ENCODE results near the gene TENM3. TPM values are rescaled to one million over a fixed set of nuclear protein-coding genes. Genes with fewer than 3 reads are reported as not detected.

The TENM3 gene
- total RNA-seq, 2 donors from 2014 or later, result 39.5 to 51.9 TPM

GRCh38 chr4:182227611-182228010, 15.6 kb upstream of the TENM3 start:
- H3K4me3 ChIP-seq (ENCODE audit: low read length), result no peak overlapping the region
- WGBS, 2 experiments (ENCODE audit: insufficient coverage in 1 of 2, insufficient read length in 1 of 2), result 96 to 100% methylated on average over 1 to 6 of the region's 6 CpGs
- H3K9me3 Mint-ChIP-seq, result no peaks in the 10 kb centered on the region
- no peak overlapping the region for H3K9ac ChIP-seq (ENCODE audit: extremely low read depth, low read length, poor library complexity, severe bottlenecking)
- H3K27me3 Mint-ChIP-seq (ENCODE audit: insufficient read depth), result no peaks in the 10 kb centered on the region
- no peak overlapping the region for H3K27ac ChIP-seq (ENCODE audit: low read depth, low read length)
- H3K4me3 Mint-ChIP-seq, result no peak overlapping the region
- H3K36me3 Mint-ChIP-seq (ENCODE audit: low read depth), result no peaks in the 10 kb centered on the region
- no peaks in the 10 kb centered on the region for H3K4me1 ChIP-seq (ENCODE audit: control insufficient read depth, insufficient read depth, low read length)
- no peak overlapping the region for H3K27ac Mint-ChIP-seq
- TF ChIP-seq CTCF (conservative IDR thresholded peaks at IDR 0.05), result no peak
- H3K27me3 ChIP-seq (ENCODE audit: control insufficient read depth, insufficient read depth, low read length, poor library complexity, severe bottlenecking), result no peaks in the 10 kb centered on the region
- peaks cover 4% of the 10 kb centered on the region for H3K4me1 Mint-ChIP-seq
- no peaks in the 10 kb centered on the region for H3K9me3 ChIP-seq (ENCODE audit: control insufficient read depth, low read length)
- no peak for DNase-seq
- no peaks in the 10 kb centered on the region for H3K36me3 ChIP-seq (ENCODE audit: control insufficient read depth, insufficient read depth, low read length)

- H3K36me3 ChIP-seq (ENCODE audit: control insufficient read depth, insufficient read depth, low read length), result no peaks in the 10 kb centered on the region
- no peak overlapping the region for H3K9ac ChIP-seq (ENCODE audit: extremely low read depth, low read length, poor library complexity, severe bottlenecking)
- no peak overlapping the region for H3K4me3 ChIP-seq (ENCODE audit: low read length)
- H3K36me3 Mint-ChIP-seq (ENCODE audit: low read depth), result no peaks in the 10 kb centered on the region
- H3K9me3 ChIP-seq (ENCODE audit: control insufficient read depth, low read length), result no peaks in the 10 kb centered on the region
- no peak overlapping the region for H3K4me3 Mint-ChIP-seq
- no peaks in the 10 kb centered on the region for H3K27me3 ChIP-seq (ENCODE audit: control insufficient read depth, insufficient read depth, low read length, poor library complexity, severe bottlenecking)
- H3K4me1 Mint-ChIP-seq, result peaks cover 4% of the 10 kb centered on the region
- H3K27ac ChIP-seq (ENCODE audit: low read depth, low read length), result no peak overlapping the region
- no peaks in the 10 kb centered on the region for H3K27me3 Mint-ChIP-seq (ENCODE audit: insufficient read depth)
- WGBS, 2 experiments (ENCODE audit: insufficient coverage in 1 of 2, insufficient read length in 1 of 2), result 92 to 95% methylated on average over 2 to 7 of the region's 7 CpGs
- no peak for TF ChIP-seq CTCF (conservative IDR thresholded peaks at IDR 0.05)
- no peaks in the 10 kb centered on the region for H3K4me1 ChIP-seq (ENCODE audit: control insufficient read depth, insufficient read depth, low read length)
- H3K9me3 Mint-ChIP-seq, result no peaks in the 10 kb centered on the region
- no peak for DNase-seq
- no peak overlapping the region for H3K27ac Mint-ChIP-seq
Measured at GRCh38 chr4:182228991-182229577, 14.1 kb upstream of the TENM3 start.

- no peaks in the 10 kb centered on the region for H3K4me1 ChIP-seq (ENCODE audit: control insufficient read depth, insufficient read depth, low read length)
- Mint-ChIP-seq H3K4me1 (peaks cover 4% of the 10 kb centered on the region), H3K27ac (no peak overlapping the region), H3K36me3 (ENCODE audit: low read depth) (no peaks in the 10 kb centered on the region), H3K4me3 (no peak overlapping the region), H3K27me3 (ENCODE audit: insufficient read depth) (no peaks in the 10 kb centered on the region), H3K9me3 (no peaks in the 10 kb centered on the region)
- DNase-seq, result no peak
- no peak overlapping the region for H3K27ac ChIP-seq (ENCODE audit: low read depth, low read length)
- H3K4me3 ChIP-seq (ENCODE audit: low read length), result no peak overlapping the region
- H3K9ac ChIP-seq (ENCODE audit: extremely low read depth, low read length, poor library complexity, severe bottlenecking), result no peak overlapping the region
- no peaks in the 10 kb centered on the region for H3K36me3 ChIP-seq (ENCODE audit: control insufficient read depth, insufficient read depth, low read length)
- H3K27me3 ChIP-seq (ENCODE audit: control insufficient read depth, insufficient read depth, low read length, poor library complexity, severe bottlenecking), result no peaks in the 10 kb centered on the region
- WGBS, 2 experiments (ENCODE audit: insufficient coverage in 1 of 2, insufficient read length in 1 of 2), result 92 to 97% methylated on average over 7 to 11 of the region's 11 CpGs
- H3K9me3 ChIP-seq (ENCODE audit: control insufficient read depth, low read length), result no peaks in the 10 kb centered on the region
- no peak for TF ChIP-seq CTCF (conservative IDR thresholded peaks at IDR 0.05)
Measured at GRCh38 chr4:182230256-182230655, 12.9 kb upstream of the TENM3 start.

All from endodermal cell (in vitro differentiated cells).